GM18907 (cell line): ENCODE results near the gene CCM2.
"Not testable (repeated sequence)": the region's sequence is repeated elsewhere in the genome, so short reads cannot be mapped to it uniquely, and the experiment has no call there.

Experiments used
- ATAC-seq: cut with Tn5 transposase; IDR thresholded peaks from one replicate; pipeline ENCODE4 v1.9.1; 2021; ENCODE audit warnings: mild to moderate bottlenecking, moderate library complexity; ENCODE audit not compliant: unreplicated experiment

Gene CCM2

GRCh38 chr7:44981035-44981706, 18.8 kb upstream of the CCM2 start:
- ATAC-seq: peak; percentile 4

GRCh38 chr7:44982535-44982923, 17.5 kb upstream of the CCM2 start:
- ATAC-seq: no peak

GRCh38 chr7:44982970-44983369, 17.0 kb upstream of the CCM2 start:
- ATAC-seq: no peak

- no peak for ATAC-seq
Observed at GRCh38 chr7:44983742-44984477, 16.1 kb upstream of the CCM2 start.

GRCh38 chr7:44984478-44984758, 15.6 kb upstream of the CCM2 start:
- ATAC-seq: no peak

- no peak for ATAC-seq
Observed at GRCh38 chr7:44985033-44985695, 14.8 kb upstream of the CCM2 start.

- ATAC-seq: no peak
Observed at GRCh38 chr7:44985900-44986217, 14.1 kb upstream of the CCM2 start.

- peak; percentile 92 for ATAC-seq
Observed at GRCh38 chr7:44986218-44987053, 13.6 kb upstream of the CCM2 start.

GRCh38 chr7:44987457-44987856, 12.5 kb upstream of the CCM2 start:
- no peak for ATAC-seq

GRCh38 chr7:44987996-44988395, 12.0 kb upstream of the CCM2 start:
- no peak for ATAC-seq

GRCh38 chr7:44988701-44989100, 11.3 kb upstream of the CCM2 start:
- no peak for ATAC-seq

GRCh38 chr7:44989132-44989531, 10.9 kb upstream of the CCM2 start:
- ATAC-seq: no peak

- no peak for ATAC-seq
Observed at GRCh38 chr7:44990109-44991023, 9.6 kb upstream of the CCM2 start.

- ATAC-seq: not testable (repeated sequence)
Observed at GRCh38 chr7:44992004-44992795, 7.8 kb upstream of the CCM2 start.

- ATAC-seq: no peak
Observed at GRCh38 chr7:44994877-44995554, 5.0 kb upstream of the CCM2 start.

- no peak for ATAC-seq
Observed at GRCh38 chr7:44995555-44996493, 4.2 kb upstream of the CCM2 start.

GRCh38 chr7:44998153-44998871, 1.7 kb upstream of the CCM2 start:
- ATAC-seq: no peak
